ENCODE results near the gene SLC30A10.
"Not testable (repeated sequence)": the region's sequence is repeated elsewhere in the genome, so short reads cannot be mapped to it uniquely, and the experiment has no call there.

The SLC30A10 gene

DNA sequence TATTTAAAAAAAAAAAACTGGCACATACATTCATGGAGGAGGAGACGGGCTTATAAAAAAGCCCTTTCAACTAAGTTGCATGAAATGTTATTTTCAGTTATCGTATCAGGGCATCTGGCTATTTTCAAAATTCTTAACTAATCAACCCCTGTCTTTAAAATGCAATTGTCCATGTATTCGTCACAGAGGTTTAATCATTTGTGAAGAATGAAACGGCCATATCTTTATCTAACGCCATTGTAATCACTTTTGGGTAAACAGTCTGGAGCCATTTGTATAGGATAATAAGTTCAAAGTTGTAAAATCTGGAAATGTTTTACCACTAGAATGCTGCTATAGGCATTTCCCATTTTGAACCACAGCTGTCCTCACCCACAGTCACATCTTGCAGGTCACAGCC, 30.4 kb downstream of the SLC30A10 start:
- no peak overlapping the region for H3K4me3 Mint-ChIP-seq
- H3K27me3 Mint-ChIP-seq, result peaks cover 3% of the 10 kb centered on the region
- intact Hi-C loops (cut with micrococcal nuclease), result no loop called here
- peaks cover 5% of the 10 kb centered on the region for H3K4me1 Mint-ChIP-seq (ENCODE audit: low read depth)
- no peaks in the 10 kb centered on the region for H3K36me3 Mint-ChIP-seq (ENCODE audit: low read depth)
- H3K27ac Mint-ChIP-seq, result no peak overlapping the region
- no peaks in the 10 kb centered on the region for H3K9me3 Mint-ChIP-seq

DNA sequence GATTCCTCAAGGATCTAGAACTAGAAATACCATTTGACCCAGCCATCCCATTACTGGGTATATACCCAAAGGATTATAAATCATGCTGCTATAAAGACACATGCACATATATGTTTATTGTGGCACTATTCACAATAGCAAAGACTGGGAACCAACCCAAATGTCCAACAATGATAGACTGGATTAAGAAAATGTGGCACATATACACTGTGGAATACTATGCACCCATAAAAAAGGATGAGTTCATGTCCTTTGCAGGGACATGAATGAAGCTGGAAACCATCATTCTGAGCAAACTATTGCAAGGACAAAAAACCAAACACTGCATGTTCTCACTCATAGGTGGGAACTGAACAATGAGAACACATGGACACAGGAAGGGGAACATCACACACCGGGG, 36.1 kb downstream of the SLC30A10 start:
- H3K9me3 Mint-ChIP-seq; H3K4me1 Mint-ChIP-seq (ENCODE audit: low read depth); H3K4me3 Mint-ChIP-seq; H3K27ac Mint-ChIP-seq; H3K36me3 Mint-ChIP-seq (ENCODE audit: low read depth); H3K27me3 Mint-ChIP-seq; intact Hi-C loops (cut with micrococcal nuclease): not testable (repeated sequence)

DNA sequence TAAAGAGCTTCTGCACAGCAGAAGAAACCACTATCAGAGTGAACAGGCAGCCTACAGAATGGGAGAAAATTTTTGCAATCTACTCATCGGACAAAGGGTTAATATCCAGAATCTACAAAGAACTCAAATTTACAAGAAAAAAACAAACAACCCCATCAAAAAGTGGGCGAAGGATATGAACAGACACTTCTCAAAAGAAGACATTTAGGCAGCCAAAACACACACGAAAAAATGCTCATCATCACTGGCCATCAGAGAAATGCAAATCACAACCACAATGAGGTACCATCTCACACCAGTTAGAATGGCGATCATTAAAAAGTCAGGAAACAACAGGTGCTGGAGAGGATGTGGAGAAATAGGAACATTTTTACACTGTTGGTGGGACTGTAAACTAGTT, 36.5 kb downstream of the SLC30A10 start:
- H3K4me3 Mint-ChIP-seq; H3K27me3 Mint-ChIP-seq; H3K27ac Mint-ChIP-seq; H3K36me3 Mint-ChIP-seq (ENCODE audit: low read depth); H3K4me1 Mint-ChIP-seq (ENCODE audit: low read depth); H3K9me3 Mint-ChIP-seq; intact Hi-C loops (cut with micrococcal nuclease): not testable (repeated sequence)

DNA sequence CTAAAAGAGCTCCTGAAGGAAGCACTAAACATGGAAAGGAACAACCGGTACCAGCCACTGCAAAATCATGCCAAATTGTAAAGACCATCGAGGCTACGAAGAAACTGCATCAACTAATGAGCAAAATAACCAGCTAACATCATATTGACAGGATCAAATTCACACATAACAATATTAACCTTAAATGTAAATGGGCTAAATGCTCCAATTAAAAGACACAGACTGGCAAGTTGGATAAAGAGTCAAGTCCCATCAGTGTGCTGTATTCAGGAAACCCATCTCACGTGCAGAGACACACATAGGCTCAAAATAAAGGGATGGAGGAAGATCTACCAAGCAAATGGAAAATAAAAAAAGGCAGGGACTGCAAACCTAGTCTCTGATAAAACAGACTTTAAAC, 39.7 kb downstream of the SLC30A10 start:
- H3K4me1 Mint-ChIP-seq (ENCODE audit: low read depth), result peaks cover 14% of the 10 kb centered on the region
- H3K36me3 Mint-ChIP-seq (ENCODE audit: low read depth); H3K4me3 Mint-ChIP-seq; H3K27ac Mint-ChIP-seq; H3K9me3 Mint-ChIP-seq; intact Hi-C loops (cut with micrococcal nuclease); H3K27me3 Mint-ChIP-seq: not testable (repeated sequence)

DNA sequence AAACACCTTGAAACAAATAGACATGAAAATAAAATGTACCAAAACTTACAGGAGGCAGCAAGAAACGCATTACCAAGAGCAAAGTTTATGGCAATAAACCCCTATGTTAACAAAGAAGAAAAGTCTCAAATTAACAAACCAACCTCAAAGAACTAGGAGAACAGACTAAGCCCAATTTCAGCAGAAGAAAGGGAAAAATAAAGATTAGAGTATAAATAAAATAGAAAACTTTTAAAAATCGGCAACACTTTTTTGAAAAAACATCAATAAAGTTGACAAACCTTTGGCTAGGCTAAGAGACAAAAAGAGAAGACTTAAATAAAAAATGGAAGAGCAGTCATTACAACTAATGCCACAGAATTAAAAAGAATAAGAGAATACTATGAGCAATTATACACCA, 42.7 kb downstream of the SLC30A10 start:
- intact Hi-C loops (cut with micrococcal nuclease), result no loop called here
- H3K9me3 Mint-ChIP-seq, result no peaks in the 10 kb centered on the region
- no peak overlapping the region for H3K27ac Mint-ChIP-seq
- peaks cover 8% of the 10 kb centered on the region for H3K27me3 Mint-ChIP-seq
- H3K36me3 Mint-ChIP-seq (ENCODE audit: low read depth), result no peaks in the 10 kb centered on the region
- no peak overlapping the region for H3K4me3 Mint-ChIP-seq
- peaks cover 18% of the 10 kb centered on the region for H3K4me1 Mint-ChIP-seq (ENCODE audit: low read depth)

DNA sequence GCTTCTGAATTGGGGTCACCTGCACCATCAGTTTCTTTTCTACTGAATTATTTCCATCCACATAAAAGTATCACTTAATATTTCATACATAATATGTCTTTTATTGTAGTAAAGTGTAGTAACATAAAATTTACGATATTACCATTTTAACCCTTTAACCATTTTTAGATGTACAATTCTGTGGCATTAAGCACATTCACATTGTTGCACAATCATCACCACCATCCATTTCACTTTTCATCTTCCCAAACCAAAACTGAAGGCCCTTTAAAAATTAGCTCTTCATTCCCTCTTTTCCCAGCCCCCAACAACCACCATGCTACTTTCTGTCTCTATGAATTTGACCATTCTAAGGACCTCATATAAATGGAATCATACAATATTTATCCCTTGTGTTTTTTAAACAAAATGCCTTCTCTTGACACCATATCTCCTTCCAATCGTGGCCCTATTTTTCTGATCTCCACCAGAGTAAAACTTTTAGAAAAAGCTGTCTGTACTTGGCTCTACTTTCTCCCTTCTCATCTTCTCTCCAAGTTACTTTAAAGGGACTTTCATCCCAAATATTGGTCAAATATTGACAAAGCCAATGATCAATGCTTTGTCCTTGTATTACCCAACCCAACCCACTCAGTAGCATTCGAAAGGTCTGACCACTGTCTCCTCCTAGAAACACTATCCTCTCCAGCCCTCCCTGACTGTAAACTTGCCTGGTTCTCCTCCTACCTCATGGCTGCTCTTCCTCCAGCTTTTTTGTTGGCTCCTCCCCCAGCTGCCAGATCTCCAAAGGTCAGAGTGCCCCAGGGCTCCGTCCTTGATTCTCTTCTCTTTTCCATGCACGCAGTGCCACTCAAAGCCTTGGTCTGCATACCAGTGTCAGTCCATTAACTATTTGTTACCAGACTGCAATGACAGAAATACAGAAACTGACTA, 44.7 kb downstream of the SLC30A10 start:
- intact Hi-C loops (cut with micrococcal nuclease), result no loop called here
- H3K27me3 Mint-ChIP-seq, result peaks cover 8% of the 10 kb centered on the region
- H3K27ac Mint-ChIP-seq, result no peak overlapping the region
- no peak overlapping the region for H3K4me3 Mint-ChIP-seq
- H3K36me3 Mint-ChIP-seq (ENCODE audit: low read depth), result no peaks in the 10 kb centered on the region
- no peaks in the 10 kb centered on the region for H3K9me3 Mint-ChIP-seq
- H3K4me1 Mint-ChIP-seq (ENCODE audit: low read depth), result peaks cover 18% of the 10 kb centered on the region

DNA sequence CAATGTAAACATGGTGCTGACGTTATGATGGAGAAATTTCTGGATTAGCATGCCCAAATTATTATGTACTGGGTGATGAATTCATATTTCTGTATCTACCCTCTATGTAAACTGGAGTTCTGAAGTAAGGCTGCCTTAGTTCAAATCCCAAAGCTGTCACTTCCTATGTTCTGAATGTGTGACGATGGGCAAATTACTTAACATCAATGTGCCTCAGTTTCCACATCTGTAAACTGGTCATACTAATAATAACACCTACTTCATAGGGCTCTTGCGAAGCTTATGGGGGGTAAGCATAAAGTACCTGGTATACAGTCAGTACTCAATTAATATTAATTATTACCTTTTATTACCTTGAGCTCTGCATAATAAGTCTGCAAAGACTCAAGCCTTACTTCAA, 45.6 kb downstream of the SLC30A10 start:
- Mint-ChIP-seq H3K9me3 (no peaks in the 10 kb centered on the region), H3K27ac (no peak overlapping the region), H3K4me3 (no peak overlapping the region), H3K4me1 (ENCODE audit: low read depth) (peaks cover 18% of the 10 kb centered on the region), H3K27me3 (peaks cover 8% of the 10 kb centered on the region), H3K36me3 (ENCODE audit: low read depth) (no peaks in the 10 kb centered on the region)
- intact Hi-C loops (cut with micrococcal nuclease), result no loop called here

DNA sequence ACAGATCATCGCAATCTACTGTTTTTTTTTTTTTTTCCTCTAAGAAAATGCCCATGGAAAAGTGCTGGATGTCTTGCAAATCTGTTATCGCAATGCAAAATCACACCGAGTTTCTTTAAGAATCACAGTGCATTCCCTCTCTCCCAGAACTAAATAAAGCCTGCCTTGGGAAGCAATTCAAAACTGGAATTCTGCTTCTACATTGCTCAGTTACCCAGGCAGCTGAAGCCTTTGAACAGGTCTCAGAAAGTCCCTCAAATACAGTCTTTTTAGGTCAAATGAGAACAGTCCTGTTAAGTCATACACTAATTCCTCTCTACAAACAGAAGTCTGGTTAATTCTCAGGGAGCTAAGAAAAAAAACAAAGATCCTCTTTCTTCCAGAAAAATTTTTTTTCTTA, 46.3 kb downstream of the SLC30A10 start:
- intact Hi-C loops (cut with micrococcal nuclease), result no loop called here
- Mint-ChIP-seq H3K36me3 (ENCODE audit: low read depth) (no peaks in the 10 kb centered on the region), H3K27ac (no peak overlapping the region), H3K27me3 (peaks cover 6% of the 10 kb centered on the region), H3K4me3 (no peak overlapping the region), H3K4me1 (ENCODE audit: low read depth) (peaks cover 18% of the 10 kb centered on the region), H3K9me3 (no peaks in the 10 kb centered on the region)

DNA sequence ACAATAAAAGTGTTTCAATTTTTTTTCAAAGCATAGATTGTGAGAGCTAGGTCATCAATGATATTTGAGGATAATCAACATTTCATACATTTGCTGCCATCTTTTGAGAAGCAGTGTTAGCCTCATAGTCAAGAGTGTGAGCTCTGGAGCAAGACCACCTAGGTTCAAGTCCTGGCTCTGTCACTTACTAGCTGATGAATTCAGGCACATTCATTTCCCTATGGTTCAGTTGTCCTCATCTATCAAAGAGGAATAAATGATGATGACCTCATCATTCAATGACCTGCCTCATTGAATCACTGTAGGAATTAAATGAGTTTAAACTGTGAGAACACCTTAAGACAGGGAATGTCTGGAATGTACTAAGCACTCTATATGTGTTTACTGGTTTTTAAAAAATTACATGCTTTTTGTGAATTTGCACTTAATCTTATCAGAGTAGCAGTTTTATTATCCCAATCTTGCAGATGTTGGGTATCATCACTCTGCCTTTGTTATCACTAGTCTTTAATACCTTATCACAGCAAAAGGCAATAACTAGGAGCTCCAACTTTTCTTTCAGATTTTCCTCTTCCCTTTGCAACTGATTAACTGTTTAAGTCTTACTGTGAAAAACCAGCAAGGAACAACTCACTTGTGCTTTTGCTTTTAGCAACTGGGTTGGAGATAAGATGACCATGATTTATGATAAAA, 47.4 kb downstream of the SLC30A10 start:
- Mint-ChIP-seq H3K9me3 (no peaks in the 10 kb centered on the region), H3K4me1 (ENCODE audit: low read depth) (peaks cover 18% of the 10 kb centered on the region), H3K36me3 (ENCODE audit: low read depth) (no peaks in the 10 kb centered on the region), H3K4me3 (no peak overlapping the region), H3K27me3 (peaks cover 4% of the 10 kb centered on the region), H3K27ac (no peak overlapping the region)
- intact Hi-C loops (cut with micrococcal nuclease), result no loop called here

DNA sequence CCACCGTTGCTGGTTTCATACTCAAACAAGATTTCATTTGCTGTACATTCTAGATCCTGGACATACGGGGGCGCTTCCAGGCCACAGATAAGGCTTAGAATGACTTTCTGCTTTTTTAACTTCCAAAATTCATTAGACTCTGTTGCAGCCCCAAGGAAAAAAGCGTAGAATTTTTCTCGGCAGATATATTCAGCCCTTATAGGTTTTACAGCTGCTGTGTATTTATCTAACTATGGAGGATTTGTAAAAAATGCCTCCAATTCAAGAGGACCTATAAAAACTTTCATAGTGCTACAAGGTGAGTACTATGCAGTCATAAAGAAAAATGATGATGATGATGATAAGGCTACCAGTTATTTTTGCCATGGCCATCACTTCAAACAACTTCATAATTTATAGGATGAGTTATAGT, 51.6 kb downstream of the SLC30A10 start:
- Mint-ChIP-seq H3K27ac (no peak overlapping the region), H3K9me3 (no peaks in the 10 kb centered on the region), H3K27me3 (peaks cover 2% of the 10 kb centered on the region), H3K36me3 (ENCODE audit: low read depth) (no peaks in the 10 kb centered on the region), H3K4me3 (no peak overlapping the region), H3K4me1 (ENCODE audit: low read depth) (no peaks in the 10 kb centered on the region)
- intact Hi-C loops (cut with micrococcal nuclease), result no loop called here

DNA sequence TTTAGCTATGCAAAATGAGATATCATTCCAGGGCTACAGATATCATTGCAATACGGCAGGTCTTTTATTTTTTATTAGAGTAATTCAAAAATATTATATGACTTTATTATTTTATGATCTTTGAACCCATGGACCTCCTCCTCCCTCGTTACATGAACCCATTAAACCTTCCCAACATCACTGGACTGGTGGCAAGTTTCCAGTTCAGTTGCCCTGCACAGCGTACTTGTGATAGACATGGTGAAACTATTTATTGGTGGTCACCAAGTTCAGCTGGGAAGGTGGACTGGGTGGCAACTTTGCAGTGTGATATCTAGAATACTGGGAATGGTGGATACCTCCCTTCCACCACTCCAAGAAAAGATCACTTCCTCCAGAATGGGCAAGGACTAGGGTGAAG, 52.5 kb downstream of the SLC30A10 start:
- Mint-ChIP-seq H3K27me3 (peaks cover 2% of the 10 kb centered on the region), H3K4me1 (ENCODE audit: low read depth) (no peaks in the 10 kb centered on the region), H3K4me3 (no peak overlapping the region), H3K36me3 (ENCODE audit: low read depth) (no peaks in the 10 kb centered on the region), H3K9me3 (no peaks in the 10 kb centered on the region), H3K27ac (no peak overlapping the region)
- intact Hi-C loops (cut with micrococcal nuclease), result no loop called here

DNA sequence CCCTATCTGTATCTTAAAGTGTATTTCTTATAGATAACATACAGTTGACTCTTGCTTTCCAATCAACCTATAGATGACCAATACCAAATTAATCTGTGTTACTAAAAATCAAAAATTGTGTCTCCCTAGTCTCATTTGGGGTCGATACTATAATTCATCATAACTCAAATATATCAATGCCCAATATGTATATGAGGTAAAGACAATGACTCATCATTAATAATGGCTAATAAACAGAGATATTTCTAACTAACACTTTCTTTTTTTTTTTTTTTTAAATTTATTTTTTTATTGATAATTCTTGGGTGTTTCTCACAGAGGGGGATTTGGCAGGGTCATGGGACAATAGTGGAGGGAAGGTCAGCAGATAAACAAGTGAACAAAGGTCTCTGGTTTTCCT, 55.8 kb downstream of the SLC30A10 start:
- H3K27me3 Mint-ChIP-seq; H3K36me3 Mint-ChIP-seq (ENCODE audit: low read depth); H3K4me1 Mint-ChIP-seq (ENCODE audit: low read depth); H3K4me3 Mint-ChIP-seq; H3K27ac Mint-ChIP-seq; H3K9me3 Mint-ChIP-seq; intact Hi-C loops (cut with micrococcal nuclease): not testable (repeated sequence)

DNA sequence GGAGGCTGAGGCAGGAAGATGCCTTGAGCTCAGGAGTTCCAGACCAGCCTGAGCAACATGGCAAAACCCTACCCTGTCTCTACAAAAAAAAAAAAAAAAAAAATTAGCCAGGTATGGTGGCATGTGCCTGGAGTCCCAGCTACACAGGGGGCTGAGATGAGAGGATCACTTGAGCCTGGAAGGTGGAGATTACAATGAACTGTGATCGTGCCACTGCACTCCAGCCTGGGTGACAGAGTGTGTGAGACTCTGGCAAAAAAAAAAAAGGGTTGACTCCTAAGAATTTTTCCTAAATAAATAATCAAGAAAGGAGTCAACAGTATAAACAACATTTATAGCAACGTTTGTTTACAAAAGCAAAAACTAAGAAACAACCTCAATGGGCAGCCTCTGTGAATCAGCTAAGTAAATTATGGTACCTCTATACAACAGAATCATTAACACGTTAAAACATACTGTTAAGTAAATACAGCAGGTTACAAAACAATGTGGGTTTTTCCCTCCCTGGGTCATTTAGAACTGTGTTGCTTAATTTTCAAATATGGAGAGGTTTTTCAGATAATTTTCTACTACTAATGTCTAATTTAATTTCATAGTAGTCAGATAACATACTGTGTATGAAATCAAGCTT, 56.8 kb downstream of the SLC30A10 start:
- intact Hi-C loops (cut with micrococcal nuclease), result no loop called here
- Mint-ChIP-seq H3K9me3 (no peaks in the 10 kb centered on the region), H3K27ac (no peak overlapping the region), H3K4me1 (ENCODE audit: low read depth) (no peaks in the 10 kb centered on the region), H3K27me3 (no peaks in the 10 kb centered on the region), H3K36me3 (ENCODE audit: low read depth) (no peaks in the 10 kb centered on the region), H3K4me3 (no peak overlapping the region)

DNA sequence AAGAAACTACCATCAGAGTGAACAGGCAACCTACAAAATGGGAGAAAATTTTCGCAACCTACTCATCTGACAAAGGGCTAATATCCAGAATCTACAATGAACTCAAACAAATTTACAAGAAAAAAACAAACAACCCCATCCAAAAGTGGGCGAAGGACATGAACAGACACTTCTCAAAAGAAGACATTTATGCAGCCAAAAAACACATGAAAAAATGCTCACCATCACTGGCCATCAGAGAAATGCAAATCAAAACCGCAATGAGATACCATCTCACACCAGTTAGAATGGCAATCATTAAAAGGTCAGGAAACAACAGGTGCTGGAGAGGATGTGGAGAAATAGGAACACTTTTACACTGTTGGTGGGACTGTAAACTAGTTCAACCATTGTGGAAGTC, 59.7 kb downstream of the SLC30A10 start:
- intact Hi-C loops (cut with micrococcal nuclease); H3K27me3 Mint-ChIP-seq; H3K9me3 Mint-ChIP-seq; H3K4me3 Mint-ChIP-seq; H3K27ac Mint-ChIP-seq; H3K36me3 Mint-ChIP-seq (ENCODE audit: low read depth); H3K4me1 Mint-ChIP-seq (ENCODE audit: low read depth): not testable (repeated sequence)
